CD4-positive, alpha-beta memory T cell (primary cell): Measurements from ENCODE around the gene BCAT1. TPM values are rescaled to one million over a fixed set of nuclear protein-coding genes. Genes with fewer than 3 reads are reported as not detected.
"Not testable (repeated sequence)": the region's sequence is repeated elsewhere in the genome, so short reads cannot be mapped to it uniquely, and the experiment has no call there.

Experiments
- CTCF ChIA-PET: fragments of 350-600 bp; sonication (Branson Sonifier 250); formaldehyde crosslinking; loops from one replicate; lab custom pipeline; 2021; ENCODE audit warnings: inconsistent platforms; ENCODE audit not compliant: partially characterized antibody; lab: Charles Lee
- POLR2A ChIA-PET: fragments of 350-600 bp; sonication (Branson Sonifier 250); formaldehyde crosslinking; loops from one replicate; lab custom pipeline; 2021; ENCODE audit not compliant: partially characterized antibody; lab: Charles Lee
- DNase-seq, 5 donors: peaks; one replicate each; pipeline versions ENCODE4 v3.0.0 to v3.0.0-alpha.2; 2020 to 2022; ENCODE audit warnings: mixed read lengths in 1 of 5
- H3K27ac ChIP-seq: one replicate; pipeline ENCODE4 v1.7.0; 2013; ENCODE audit warnings: low read depth, low read length
- H3K27me3 ChIP-seq: 2 replicates; pipeline ENCODE4 v1.7.0; 2013; ENCODE audit warnings: mild to moderate bottlenecking, low read length, moderate library complexity; ENCODE audit not compliant: insufficient read depth
- H3K36me3 ChIP-seq: 2 replicates; pipeline ENCODE4 v1.7.0; 2013; ENCODE audit warnings: mild to moderate bottlenecking, low read length, moderate library complexity; ENCODE audit not compliant: insufficient read depth
- H3K4me1 ChIP-seq: 2 replicates; pipeline ENCODE4 v1.7.0; 2013; ENCODE audit warnings: mild to moderate bottlenecking, low read length, moderate library complexity; ENCODE audit not compliant: insufficient read depth
- H3K4me3 ChIP-seq, 2 donors: one replicate each; pipeline ENCODE4 v1.7.0; 2013; ENCODE audit warnings: low read length in 2 of 2, mild to moderate bottlenecking in 1 of 2
- H3K9me3 ChIP-seq, 2 donors: one replicate each; pipeline ENCODE4 v1.7.0; 2013; ENCODE audit warnings: low read length in 2 of 2, control low read depth in 1 of 2; ENCODE audit not compliant: control insufficient read depth in 1 of 2
- H3K27ac Mint-ChIP-seq, 7 donors: one replicate each; pipeline ENCODE4 v1.8.0; 2020 to 2021; ENCODE audit warnings: mixed read lengths in 7 of 7, mild to moderate bottlenecking in 6 of 7, inconsistent platforms in 3 of 7, moderate library complexity in 3 of 7
- H3K27me3 Mint-ChIP-seq, 2 donors: one replicate each; pipeline ENCODE4 v1.8.0; 2020 to 2021; ENCODE audit warnings: mixed read lengths in 2 of 2
- H3K36me3 Mint-ChIP-seq, 2 donors: one replicate each; pipeline ENCODE4 v1.8.0; 2020 to 2021; ENCODE audit warnings: mixed read lengths in 2 of 2, inconsistent platforms in 1 of 2, mild to moderate bottlenecking in 1 of 2
- H3K4me1 Mint-ChIP-seq, 4 donors: one replicate each; pipeline ENCODE4 v1.8.0; 2020 to 2021; ENCODE audit warnings: mixed read lengths in 4 of 4, mild to moderate bottlenecking in 1 of 4
- H3K4me3 Mint-ChIP-seq, 8 donors: one replicate each; pipeline ENCODE4 v1.8.0; 2020 to 2021; ENCODE audit warnings: mixed read lengths in 8 of 8, mild to moderate bottlenecking in 7 of 8, moderate library complexity in 6 of 8, inconsistent platforms in 3 of 8
- H3K9me3 Mint-ChIP-seq, 8 donors: one replicate each; pipeline ENCODE4 v1.8.0; 2020 to 2021; ENCODE audit warnings: mixed read lengths in 8 of 8, mild to moderate bottlenecking in 5 of 8, inconsistent platforms in 3 of 8, moderate library complexity in 1 of 8
- intact Hi-C: fragments of 100-400 bp; cut with micrococcal nuclease; formaldehyde crosslinking; loops from one replicate; pipeline ENCODE4 v1.15.1; 2023
- polyA plus RNA-seq, 2 donors: library from polyadenylated mRNA; unstranded; fragments of 300-500 nt; fragmentation: Illumina TruSeq; gene quantifications; one replicate each; pipeline ENCODE4 v1.2.3, GENCODE V29; 2021
- total RNA-seq, 2 experiments: library from RNA; stranded (reverse); gene quantifications; one replicate each; pipeline ENCODE4 v1.2.3, GENCODE V29; 2021

BCAT1 gene
- total and polyA plus RNA-seq, 4 experiments from 2014 or later: 0.03 to 2.5 (median 1.6) TPM

- Mint-ChIP-seq H3K4me3 (no peak overlapping the region), H3K36me3 (no peaks in the 10 kb centered on the region), H3K27me3 (no peaks in the 10 kb centered on the region), H3K9me3 (peaks cover 0 to 2% (median 0%) of the 10 kb centered on the region in 8 donors), H3K4me1 (no peaks in the 10 kb centered on the region), H3K27ac (no peak overlapping the region)
- CTCF ChIA-PET: no interaction called here
- no peak for DNase-seq
- H3K9me3 ChIP-seq: no peaks in the 10 kb centered on the region
- no peaks in the 10 kb centered on the region for H3K27me3 ChIP-seq
- H3K27ac ChIP-seq: no peak overlapping the region
- no peak overlapping the region for H3K4me3 ChIP-seq
- intact Hi-C loops: no loop called here
- H3K4me1 ChIP-seq: no peaks in the 10 kb centered on the region
- POLR2A ChIA-PET: no interaction called here
- no peaks in the 10 kb centered on the region for H3K36me3 ChIP-seq
Observed at GRCh38 chr12:24879644-24880043, 69.3 kb downstream of the BCAT1 start.

- Histone ChIP-seq H3K27ac (no peak overlapping the region), H3K36me3 (no peaks in the 10 kb centered on the region), H3K27me3 (no peaks in the 10 kb centered on the region), H3K9me3 (no peaks in the 10 kb centered on the region), H3K4me3 (no peak overlapping the region), H3K4me1 (no peaks in the 10 kb centered on the region)
- Mint-ChIP-seq H3K27ac (no peak overlapping the region), H3K36me3 (no peaks in the 10 kb centered on the region), H3K4me3 (no peak overlapping the region), H3K9me3 (no peaks in the 10 kb centered on the region), H3K4me1 (no peaks in the 10 kb centered on the region), H3K27me3 (no peaks in the 10 kb centered on the region)
- POLR2A ChIA-PET: no interaction called here
- intact Hi-C loops: no loop called here
- no peak for DNase-seq
- CTCF ChIA-PET: no interaction called here
Observed at GRCh38 chr12:24875014-24875413, 73.9 kb downstream of the BCAT1 start.

GRCh38 chr12:24872211-24872610, 76.7 kb downstream of the BCAT1 start:
- H3K27ac Mint-ChIP-seq: no peak overlapping the region
- no peaks in the 10 kb centered on the region for H3K4me1 Mint-ChIP-seq
- no peak overlapping the region for H3K4me3 Mint-ChIP-seq
- Histone ChIP-seq H3K4me1 (no peaks in the 10 kb centered on the region), H3K27me3 (no peaks in the 10 kb centered on the region), H3K36me3 (no peaks in the 10 kb centered on the region), H3K27ac (no peak overlapping the region), H3K4me3 (no peak overlapping the region), H3K9me3 (no peaks in the 10 kb centered on the region)
- ChIA-PET POLR2A (no interaction called here), CTCF (no interaction called here)
- intact Hi-C loops: no loop called here
- no peaks in the 10 kb centered on the region for H3K9me3 Mint-ChIP-seq
- H3K36me3 Mint-ChIP-seq: no peaks in the 10 kb centered on the region
- H3K27me3 Mint-ChIP-seq: no peaks in the 10 kb centered on the region
- DNase-seq: no peak

- H3K9me3 Mint-ChIP-seq, H3K9me3 ChIP-seq, H3K27me3 Mint-ChIP-seq, H3K27me3 ChIP-seq, H3K4me3 ChIP-seq, H3K27ac Mint-ChIP-seq, H3K27ac ChIP-seq, intact Hi-C loops, H3K4me1 ChIP-seq, POLR2A ChIA-PET, H3K36me3 Mint-ChIP-seq, H3K4me1 Mint-ChIP-seq, H3K36me3 ChIP-seq, DNase-seq, H3K4me3 Mint-ChIP-seq: not testable (repeated sequence)
- CTCF ChIA-PET: interaction anchor here (0.8 kb wide), 1 partner anchor 14 kb away, joined by 3 read pairs; no protein-coding TSS in a partner anchor
Observed at GRCh38 chr12:24866139-24866538, 82.8 kb downstream of the BCAT1 start.

- intact Hi-C loops: no loop called here
- Histone ChIP-seq H3K9me3 (no peaks in the 10 kb centered on the region), H3K27me3 (no peaks in the 10 kb centered on the region), H3K27ac (no peak overlapping the region), H3K4me1 (no peaks in the 10 kb centered on the region), H3K36me3 (no peaks in the 10 kb centered on the region), H3K4me3 (no peak overlapping the region)
- Mint-ChIP-seq H3K9me3 (peaks cover 0 to 2% (median 0%) of the 10 kb centered on the region in 8 donors), H3K27ac (no peak overlapping the region), H3K4me3 (no peak overlapping the region), H3K4me1 (no peaks in the 10 kb centered on the region), H3K36me3 (no peaks in the 10 kb centered on the region), H3K27me3 (no peaks in the 10 kb centered on the region)
- CTCF ChIA-PET: no interaction called here
- DNase-seq: no peak
- POLR2A ChIA-PET: no interaction called here
Observed at GRCh38 chr12:24864796-24865125, 84.1 kb downstream of the BCAT1 start.

- CTCF ChIA-PET: interaction anchor here (2.2 kb wide), 1 partner anchor 10 kb away, joined by 12 read pairs; no protein-coding TSS in a partner anchor
- Mint-ChIP-seq H3K4me1 (no peaks in the 10 kb centered on the region), H3K36me3 (no peaks in the 10 kb centered on the region), H3K9me3 (peaks cover 0 to 4% (median 0%) of the 10 kb centered on the region in 8 donors), H3K27ac (peak overlapping the region in 1 of 7 donors; percentile 37), H3K4me3 (no peak overlapping the region), H3K27me3 (no peaks in the 10 kb centered on the region)
- no peaks in the 10 kb centered on the region for H3K27me3 ChIP-seq
- intact Hi-C loops: no loop called here
- POLR2A ChIA-PET: no interaction called here
- DNase-seq: no peak
- no peaks in the 10 kb centered on the region for H3K4me1 ChIP-seq
- H3K36me3 ChIP-seq: no peaks in the 10 kb centered on the region
- no peak overlapping the region for H3K4me3 ChIP-seq
- H3K27ac ChIP-seq: no peak overlapping the region
- no peaks in the 10 kb centered on the region for H3K9me3 ChIP-seq
Observed at GRCh38 chr12:24861766-24862540, 86.9 kb downstream of the BCAT1 start.

GRCh38 chr12:24860546-24860945, 88.4 kb downstream of the BCAT1 start:
- no peaks in the 10 kb centered on the region for H3K4me1 ChIP-seq
- no peaks in the 10 kb centered on the region for H3K4me1 Mint-ChIP-seq
- no peaks in the 10 kb centered on the region for H3K36me3 ChIP-seq
- no peak for DNase-seq
- H3K36me3 Mint-ChIP-seq: no peaks in the 10 kb centered on the region
- H3K27me3 ChIP-seq: no peaks in the 10 kb centered on the region
- CTCF ChIA-PET: interaction anchor here (2.2 kb wide), 1 partner anchor 9 kb away, joined by 12 read pairs; no protein-coding TSS in a partner anchor
- POLR2A ChIA-PET: no interaction called here
- H3K9me3 ChIP-seq: no peaks in the 10 kb centered on the region
- no peak overlapping the region for H3K27ac ChIP-seq
- H3K27me3 Mint-ChIP-seq: no peaks in the 10 kb centered on the region
- intact Hi-C loops: no loop called here
- no peak overlapping the region for H3K27ac Mint-ChIP-seq
- no peak overlapping the region for H3K4me3 Mint-ChIP-seq
- no peak overlapping the region for H3K4me3 ChIP-seq
- H3K9me3 Mint-ChIP-seq: peaks cover 0 to 4% (median 0%) of the 10 kb centered on the region in 8 donors
